AG04450 (cell line): ENCODE results near the gene ARHGEF3. TPM values are rescaled to one million over a fixed set of nuclear protein-coding genes. Genes with fewer than 3 reads are reported as not detected.

Source experiments
- CTCF ChIA-PET: fragments of 300-600, 350-600 bp; formaldehyde crosslinking; extraction: SDS; loops from one replicate; lab custom pipeline; 2022; ENCODE audit warnings: antibody characterized with exemption, inconsistent platforms; lab: Charles Lee
- POLR2A ChIA-PET: fragments of 350-600 bp; formaldehyde crosslinking; extraction: SDS; loops from one replicate; lab custom pipeline; 2021; ENCODE audit warnings: antibody characterized with exemption, inconsistent platforms; lab: Yijun Ruan, JAX
- DNase-seq: peaks from one replicate; pipeline ENCODE4 v3.0.0-alpha.2; 2011; ENCODE audit warnings: low read depth, low spot score
- H3K27ac ChIP-seq: one replicate; pipeline ENCODE4 v1.5.1; 2012; ENCODE audit warnings: low read depth, low read length, control low read depth
- H3K27me3 ChIP-seq: one replicate; pipeline ENCODE4 v1.6.0; 2012; ENCODE audit warnings: low read length; ENCODE audit not compliant: control insufficient read depth, insufficient read depth
- H3K4me3 ChIP-seq: 2 replicates; pipeline ENCODE4 v1.5.1; 2011; ENCODE audit warnings: mild to moderate bottlenecking, low read depth, low read length, control low read depth
- H3K9me3 ChIP-seq: 2 replicates; pipeline ENCODE4 v1.5.1; 2012; ENCODE audit warnings: low read length; ENCODE audit not compliant: control insufficient read depth, insufficient read depth
- polyA plus RNA-seq: library from polyadenylated mRNA; depleted of rRNA; stranded (reverse); fragments of >200 nt; gene quantifications from 2 replicates; pipeline ENCODE4 v1.2.3, GENCODE V29; 2011
- TF ChIP-seq, protein P1 (sequence below): IDR thresholded peaks from 2 replicates; pipeline ENCODE4 v1.5.1; 2011; ENCODE audit warnings: low read depth, low read length, control low read depth, inconsistent platforms

The ARHGEF3 gene
- polyA plus RNA-seq, 1 experiment: 5.6 TPM

DNA sequence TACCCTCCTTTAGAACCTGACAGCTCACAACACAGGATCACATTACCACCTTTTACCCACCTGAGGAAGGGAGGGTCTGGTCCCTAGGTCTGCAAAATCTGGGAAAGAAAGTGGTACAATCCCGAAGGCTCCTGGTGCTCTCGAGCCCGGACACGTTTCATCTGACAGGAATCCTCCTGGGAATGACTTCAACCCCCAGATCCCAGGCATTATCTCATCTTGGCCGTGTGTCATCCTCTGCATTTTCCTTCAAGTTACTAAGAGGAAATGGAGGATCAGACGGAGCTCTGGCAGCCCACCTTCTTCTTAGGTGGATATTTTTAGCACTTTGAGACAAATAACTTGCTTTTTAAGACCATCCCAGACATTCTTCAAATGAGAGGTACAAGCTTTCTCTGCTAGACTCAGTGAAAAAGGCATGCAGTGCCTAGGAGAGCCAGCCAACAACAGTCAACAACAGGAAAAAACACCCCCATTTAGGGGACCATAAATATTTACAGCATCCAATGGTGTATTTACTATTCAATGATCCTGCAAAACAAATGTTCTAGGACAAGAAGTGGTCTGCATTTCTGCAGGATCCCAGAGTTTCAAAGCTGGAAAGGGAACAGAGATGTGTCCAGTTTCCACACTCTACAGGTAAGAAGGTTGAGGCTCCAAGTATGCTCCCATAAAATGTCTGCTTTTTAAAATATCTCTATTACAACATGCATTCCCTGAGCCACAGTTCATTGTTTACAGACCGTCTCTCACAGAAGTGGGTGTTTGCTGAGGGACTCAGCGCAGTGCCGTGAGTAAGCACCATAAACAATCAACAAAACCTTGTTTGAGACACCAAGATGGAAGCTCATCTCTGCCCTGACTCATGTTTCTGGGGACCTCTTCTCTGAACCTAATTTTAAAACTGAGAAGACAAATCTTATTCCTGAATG lies 38.3 kb upstream of the ARHGEF3 start:
- ChIA-PET CTCF (interaction anchor here (1.0 to 1.8 kb wide), 3 partner anchors 40 to 149 kb away, joined by 3 to 9 read pairs (median 4); no protein-coding TSS in a partner anchor), POLR2A (no interaction called here)
- TF ChIP-seq, protein P1, sequence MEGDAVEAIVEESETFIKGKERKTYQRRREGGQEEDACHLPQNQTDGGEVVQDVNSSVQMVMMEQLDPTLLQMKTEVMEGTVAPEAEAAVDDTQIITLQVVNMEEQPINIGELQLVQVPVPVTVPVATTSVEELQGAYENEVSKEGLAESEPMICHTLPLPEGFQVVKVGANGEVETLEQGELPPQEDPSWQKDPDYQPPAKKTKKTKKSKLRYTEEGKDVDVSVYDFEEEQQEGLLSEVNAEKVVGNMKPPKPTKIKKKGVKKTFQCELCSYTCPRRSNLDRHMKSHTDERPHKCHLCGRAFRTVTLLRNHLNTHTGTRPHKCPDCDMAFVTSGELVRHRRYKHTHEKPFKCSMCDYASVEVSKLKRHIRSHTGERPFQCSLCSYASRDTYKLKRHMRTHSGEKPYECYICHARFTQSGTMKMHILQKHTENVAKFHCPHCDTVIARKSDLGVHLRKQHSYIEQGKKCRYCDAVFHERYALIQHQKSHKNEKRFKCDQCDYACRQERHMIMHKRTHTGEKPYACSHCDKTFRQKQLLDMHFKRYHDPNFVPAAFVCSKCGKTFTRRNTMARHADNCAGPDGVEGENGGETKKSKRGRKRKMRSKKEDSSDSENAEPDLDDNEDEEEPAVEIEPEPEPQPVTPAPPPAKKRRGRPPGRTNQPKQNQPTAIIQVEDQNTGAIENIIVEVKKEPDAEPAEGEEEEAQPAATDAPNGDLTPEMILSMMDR: no peak
- DNase-seq: peak; percentile 32
- Histone ChIP-seq H3K9me3 (no peaks in the 10 kb centered on the region), H3K27me3 (no peaks in the 10 kb centered on the region), H3K27ac (peak overlapping the region; percentile 35), H3K4me3 (no peak overlapping the region)

GRCh38 chr3:56838448-56838847 lies 36.7 kb upstream of the ARHGEF3 start:
- TF ChIP-seq, protein P1: no peak
- Histone ChIP-seq H3K9me3 (no peaks in the 10 kb centered on the region), H3K27me3 (no peaks in the 10 kb centered on the region), H3K27ac (no peak overlapping the region), H3K4me3 (no peak overlapping the region)
- POLR2A ChIA-PET: no interaction called here
- CTCF ChIA-PET: interaction anchor here (1.3 kb wide), 1 partner anchor 150 kb away, joined by 4 read pairs; no protein-coding TSS in a partner anchor
- no peak for DNase-seq

DNA sequence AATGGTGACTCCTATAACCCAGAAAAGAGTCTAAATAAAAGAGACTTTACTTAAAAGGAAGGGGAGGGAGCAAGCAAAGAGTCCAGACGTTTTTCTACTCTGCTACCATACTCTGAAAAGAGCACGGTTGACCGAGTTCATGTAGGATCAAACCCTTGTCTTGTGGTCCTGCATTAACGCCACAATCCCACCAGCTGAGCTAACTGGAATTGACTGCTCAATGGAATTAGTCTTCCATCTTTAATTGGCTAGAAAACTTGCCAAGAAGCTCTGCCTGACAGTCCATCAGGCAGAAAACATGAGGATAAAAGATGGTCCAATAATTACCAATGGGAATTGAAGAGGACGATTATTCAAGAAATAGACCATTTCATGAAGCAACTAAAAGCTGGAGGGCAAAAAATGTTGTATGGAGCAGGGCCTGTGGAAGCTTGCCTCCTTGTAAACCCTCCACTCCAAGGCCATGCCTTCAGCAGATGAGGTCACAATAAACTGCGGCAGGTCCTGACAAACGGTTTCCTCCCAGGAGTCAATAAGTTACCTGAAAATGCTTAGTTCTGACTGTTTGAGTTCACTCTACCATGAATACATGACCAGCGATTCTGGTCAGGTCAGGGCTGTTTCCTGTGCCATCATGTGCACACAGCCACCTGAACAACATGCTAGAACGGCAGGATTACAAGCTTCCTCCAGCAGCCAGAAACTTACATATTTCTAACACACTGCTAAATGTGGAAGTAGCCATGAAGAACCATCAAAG lies 35.6 kb upstream of the ARHGEF3 start:
- no peak for DNase-seq
- H3K27me3 ChIP-seq: no peaks in the 10 kb centered on the region
- no peak overlapping the region for H3K27ac ChIP-seq
- ChIA-PET POLR2A (no interaction called here), CTCF (interaction anchor here (0.5 to 2.8 kb wide), 3 partner anchors 38 to 151 kb away, joined by 3 to 7 read pairs (median 4); no protein-coding TSS in a partner anchor)
- no peak overlapping the region for H3K4me3 ChIP-seq
- H3K9me3 ChIP-seq: no peaks in the 10 kb centered on the region
- TF ChIP-seq, protein P1: no peak

GRCh38 chr3:56836276-56837163 lies 34.8 kb upstream of the ARHGEF3 start:
- DNase-seq: no peak
- CTCF ChIA-PET: interaction anchor here (0.5 to 2.8 kb wide), 3 partner anchors 37 to 152 kb away, joined by 3 to 7 read pairs (median 4); no protein-coding TSS in a partner anchor
- Histone ChIP-seq H3K27ac (no peak overlapping the region), H3K27me3 (no peaks in the 10 kb centered on the region), H3K4me3 (no peak overlapping the region), H3K9me3 (no peaks in the 10 kb centered on the region)
- TF ChIP-seq, protein P1: no peak
- POLR2A ChIA-PET: interaction anchor here (0.5 kb wide), 1 partner anchor 102 kb away, joined by 3 read pairs; no protein-coding TSS in a partner anchor
